ENCODE measurements around the gene HOOK1. TPM values are rescaled to one million over a fixed set of nuclear protein-coding genes. Genes with fewer than 3 reads are reported as not detected.

HOOK1 gene
- total RNA-seq, 1 experiment from 2014 or later = 33.8 TPM

DNA sequence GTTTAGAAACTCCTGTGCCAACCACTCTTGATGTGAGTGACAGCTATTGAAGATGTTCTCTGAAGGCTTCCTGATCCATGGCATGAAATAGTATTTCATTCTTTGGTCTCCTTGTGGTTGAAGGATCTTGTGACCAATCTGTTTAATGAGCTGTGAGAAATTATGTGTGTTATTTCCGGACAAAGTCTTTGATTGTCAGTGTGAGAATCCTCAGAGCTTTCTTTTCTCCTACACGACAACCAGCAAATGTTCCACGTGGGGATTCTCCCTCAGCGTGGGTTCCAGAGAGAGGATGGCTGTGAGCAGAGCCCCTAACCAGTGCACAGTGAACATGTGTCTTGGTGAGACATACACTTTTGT is 45.0 kb upstream of the HOOK1 start:
- TF ChIP-seq EMX1 (CRISPR knock-in tag; IDR thresholded peaks at IDR 0.05) = no peak
- no peak for TF ChIP-seq SMAD4 (CRISPR knock-in tag; IDR thresholded peaks at IDR 0.05)
- no peak for DNase-seq (ENCODE audit: low spot score)
- no peaks in the 10 kb centered on the region for H3K36me3 Mint-ChIP-seq
- H3K27ac Mint-ChIP-seq = no peak overlapping the region
- peaks cover 16% of the 10 kb centered on the region for H3K4me1 Mint-ChIP-seq
- POLR2A ChIA-PET = no interaction called here
- H3K4me3 Mint-ChIP-seq = no peak overlapping the region
- CTCF ChIA-PET = interaction anchor here (1.1 kb wide), 1 partner anchor 11 kb away, joined by 4 read pairs; no protein-coding TSS in a partner anchor
- no peak for ATAC-seq
- H3K9me3 Mint-ChIP-seq = no peaks in the 10 kb centered on the region
- no peaks in the 10 kb centered on the region for H3K27me3 Mint-ChIP-seq (ENCODE audit: low read depth)

DNA sequence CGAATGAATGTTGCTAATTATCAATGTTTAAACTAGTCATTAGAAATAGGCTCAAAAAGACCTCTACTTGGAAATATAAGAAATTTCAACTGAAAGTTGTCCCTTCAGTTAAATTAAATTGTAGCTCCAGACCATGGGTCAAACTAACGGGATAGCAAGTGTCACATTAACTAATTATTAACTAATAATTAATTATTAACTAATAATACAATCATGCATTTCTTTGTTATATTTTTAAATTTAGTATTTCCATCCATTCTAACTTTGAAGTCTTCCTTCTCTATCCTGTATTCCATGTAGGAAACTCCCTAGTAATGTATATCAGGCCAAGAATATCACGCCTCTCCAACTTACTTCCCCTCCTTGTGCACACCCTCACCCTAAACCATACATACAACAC is 43.4 kb upstream of the HOOK1 start:
- no peaks in the 10 kb centered on the region for H3K27me3 Mint-ChIP-seq (ENCODE audit: low read depth)
- no peak overlapping the region for H3K27ac Mint-ChIP-seq
- no peaks in the 10 kb centered on the region for H3K36me3 Mint-ChIP-seq
- H3K4me1 Mint-ChIP-seq = peaks cover 12% of the 10 kb centered on the region
- no peak overlapping the region for H3K4me3 Mint-ChIP-seq
- ChIA-PET POLR2A (no interaction called here), CTCF (no interaction called here)
- ATAC-seq (no peak), DNase-seq (ENCODE audit: low spot score) (no peak)
- no peak for TF ChIP-seq KAT7 (CRISPR knock-in tag; IDR thresholded peaks at IDR 0.05; ENCODE audit: borderline replicate concordance)
- TF ChIP-seq ATF1 (CRISPR knock-in tag; IDR thresholded peaks at IDR 0.05) = no peak
- TF ChIP-seq ELF4 (CRISPR knock-in tag; IDR thresholded peaks at IDR 0.05; ENCODE audit: low read depth) = no peak
- no peak for TF ChIP-seq ZNF671 (CRISPR knock-in tag; IDR thresholded peaks at IDR 0.05)
- TF ChIP-seq ZNF219 (CRISPR knock-in tag; IDR thresholded peaks at IDR 0.05; ENCODE audit: borderline replicate concordance) = no peak
- no peak for TF ChIP-seq GRHL2 (CRISPR knock-in tag; IDR thresholded peaks at IDR 0.05; ENCODE audit: insufficient replicate concordance, severe bottlenecking)
- TF ChIP-seq, protein P1, sequence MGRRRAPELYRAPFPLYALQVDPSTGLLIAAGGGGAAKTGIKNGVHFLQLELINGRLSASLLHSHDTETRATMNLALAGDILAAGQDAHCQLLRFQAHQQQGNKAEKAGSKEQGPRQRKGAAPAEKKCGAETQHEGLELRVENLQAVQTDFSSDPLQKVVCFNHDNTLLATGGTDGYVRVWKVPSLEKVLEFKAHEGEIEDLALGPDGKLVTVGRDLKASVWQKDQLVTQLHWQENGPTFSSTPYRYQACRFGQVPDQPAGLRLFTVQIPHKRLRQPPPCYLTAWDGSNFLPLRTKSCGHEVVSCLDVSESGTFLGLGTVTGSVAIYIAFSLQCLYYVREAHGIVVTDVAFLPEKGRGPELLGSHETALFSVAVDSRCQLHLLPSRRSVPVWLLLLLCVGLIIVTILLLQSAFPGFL (CRISPR knock-in tag; IDR thresholded peaks at IDR 0.05; ENCODE audit: borderline replicate concordance) = no peak
- TF ChIP-seq ZNF416 (CRISPR knock-in tag; IDR thresholded peaks at IDR 0.05) = no peak
- TF ChIP-seq NR3C1 (CRISPR knock-in tag; conservative IDR thresholded peaks at IDR 0.05; ENCODE audit: low read depth) = no peak
- TF ChIP-seq, protein P2, sequence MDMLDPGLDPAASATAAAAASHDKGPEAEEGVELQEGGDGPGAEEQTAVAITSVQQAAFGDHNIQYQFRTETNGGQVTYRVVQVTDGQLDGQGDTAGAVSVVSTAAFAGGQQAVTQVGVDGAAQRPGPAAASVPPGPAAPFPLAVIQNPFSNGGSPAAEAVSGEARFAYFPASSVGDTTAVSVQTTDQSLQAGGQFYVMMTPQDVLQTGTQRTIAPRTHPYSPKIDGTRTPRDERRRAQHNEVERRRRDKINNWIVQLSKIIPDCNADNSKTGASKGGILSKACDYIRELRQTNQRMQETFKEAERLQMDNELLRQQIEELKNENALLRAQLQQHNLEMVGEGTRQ (CRISPR knock-in tag; IDR thresholded peaks at IDR 0.05) = no peak
- H3K9me3 Mint-ChIP-seq = no peaks in the 10 kb centered on the region

DNA sequence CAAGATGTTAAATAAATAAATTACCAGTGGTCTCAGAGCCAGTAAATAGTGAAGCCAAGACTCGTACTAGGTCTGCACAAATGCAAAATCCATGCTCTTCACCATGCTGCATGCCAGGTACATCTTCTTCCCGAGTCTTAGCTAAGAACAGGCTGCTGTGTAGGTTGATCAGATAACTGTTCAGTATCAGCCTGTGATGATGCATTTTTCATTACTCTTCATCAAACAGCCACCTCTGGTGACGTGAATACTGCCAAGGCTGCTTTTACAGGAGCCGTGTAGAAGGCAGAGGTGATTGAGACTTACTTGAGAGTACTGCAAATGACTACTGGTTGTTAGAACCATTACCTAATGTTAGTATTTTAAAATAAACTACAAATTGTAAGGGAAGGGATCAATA is 39.3 kb upstream of the HOOK1 start:
- Mint-ChIP-seq H3K36me3 (no peaks in the 10 kb centered on the region), H3K4me3 (no peak overlapping the region), H3K27me3 (ENCODE audit: low read depth) (no peaks in the 10 kb centered on the region), H3K27ac (no peak overlapping the region), H3K4me1 (no peaks in the 10 kb centered on the region), H3K9me3 (no peaks in the 10 kb centered on the region)
- CTCF ChIA-PET = no interaction called here
- DNase-seq (ENCODE audit: low spot score) (no peak), ATAC-seq (no peak)
- TF ChIP-seq, protein P3, sequence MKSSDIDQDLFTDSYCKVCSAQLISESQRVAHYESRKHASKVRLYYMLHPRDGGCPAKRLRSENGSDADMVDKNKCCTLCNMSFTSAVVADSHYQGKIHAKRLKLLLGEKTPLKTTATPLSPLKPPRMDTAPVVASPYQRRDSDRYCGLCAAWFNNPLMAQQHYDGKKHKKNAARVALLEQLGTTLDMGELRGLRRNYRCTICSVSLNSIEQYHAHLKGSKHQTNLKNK (CRISPR knock-in tag; IDR thresholded peaks at IDR 0.05) = no peak
- TF ChIP-seq ZNF263 (CRISPR knock-in tag; IDR thresholded peaks at IDR 0.05; ENCODE audit: low read depth) (no peak), E2F5 (CRISPR knock-in tag; IDR thresholded peaks at IDR 0.05) (no peak), ZBTB43 (CRISPR knock-in tag; IDR thresholded peaks at IDR 0.05) (no peak), NR2C2 (CRISPR knock-in tag; IDR thresholded peaks at IDR 0.05) (no peak)
- POLR2A ChIA-PET = no interaction called here
